HG03442 (cell line): ENCODE measurements around the gene GOT1.
A peak's percentile ranks its signal among the peaks of the same experiment; 100 is the strongest.

Experiments
- ATAC-seq: cut with Tn5 transposase; IDR thresholded peaks from one replicate; pipeline ENCODE4 v1.9.1; 2021; ENCODE audit warnings: mild to moderate bottlenecking, moderate library complexity; ENCODE audit not compliant: unreplicated experiment

Gene GOT1

DNA sequence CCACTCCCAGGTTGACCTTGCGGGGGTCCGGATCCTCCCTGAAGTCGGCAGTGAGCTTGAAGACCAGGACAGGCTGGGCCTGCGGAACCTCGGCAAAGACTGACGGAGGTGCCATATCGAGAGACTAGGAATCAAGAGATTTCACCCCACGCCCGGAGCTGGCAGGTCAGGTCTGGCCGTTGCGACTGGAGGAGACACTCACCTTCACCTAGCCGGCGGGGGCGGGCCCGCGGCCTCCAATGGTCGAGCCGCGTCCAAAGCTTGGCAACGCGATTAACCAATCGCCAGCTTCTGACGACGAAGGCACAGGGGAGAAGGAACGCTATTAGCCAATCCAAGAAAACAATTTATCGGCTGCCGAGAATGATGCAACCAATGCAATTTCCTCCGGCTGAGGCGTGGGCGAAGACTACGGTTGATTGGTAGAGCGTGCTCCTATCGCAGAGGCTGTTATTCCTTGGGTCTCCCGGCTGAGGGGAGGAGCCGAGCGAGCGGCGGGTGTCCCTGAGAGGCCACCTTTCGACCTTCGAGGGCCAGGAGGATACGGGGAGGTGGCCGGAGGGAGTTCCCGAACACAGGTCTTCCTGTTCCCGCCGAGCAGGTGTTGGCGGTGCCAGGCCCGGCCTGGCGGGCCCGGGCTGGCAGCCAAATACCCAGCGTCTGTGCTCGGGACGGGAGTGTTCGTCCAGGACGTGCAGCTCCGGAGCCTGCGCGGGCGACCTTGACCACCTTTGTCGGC is at the start of gene GOT1:
TSS of gene GOT1 (minus strand) at position 174 of the 739 bp plus-strand sequence. CDS start at position 115, 59 bp downstream.
- peak; percentile 95 for ATAC-seq

DNA sequence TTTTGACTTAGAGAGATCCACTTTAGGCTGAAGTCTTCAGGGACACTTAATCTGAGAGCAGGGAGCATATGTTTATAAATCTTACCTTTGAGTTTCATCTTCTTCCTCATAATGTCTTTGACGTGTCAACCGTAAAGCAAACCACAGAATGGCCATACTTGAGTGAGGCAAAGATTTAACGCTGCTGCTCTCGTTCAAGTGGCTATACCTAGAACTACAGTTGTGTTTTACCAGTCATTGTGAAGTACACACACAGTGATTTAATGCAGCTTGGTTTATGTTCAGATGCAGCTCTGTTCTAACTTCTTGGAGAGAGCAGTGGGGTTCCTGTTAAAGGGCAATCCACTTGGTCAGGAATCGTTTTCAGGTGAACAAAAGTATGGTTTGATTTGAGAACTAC is 39.9 kb upstream of the GOT1 start:
- ATAC-seq, result no peak

DNA sequence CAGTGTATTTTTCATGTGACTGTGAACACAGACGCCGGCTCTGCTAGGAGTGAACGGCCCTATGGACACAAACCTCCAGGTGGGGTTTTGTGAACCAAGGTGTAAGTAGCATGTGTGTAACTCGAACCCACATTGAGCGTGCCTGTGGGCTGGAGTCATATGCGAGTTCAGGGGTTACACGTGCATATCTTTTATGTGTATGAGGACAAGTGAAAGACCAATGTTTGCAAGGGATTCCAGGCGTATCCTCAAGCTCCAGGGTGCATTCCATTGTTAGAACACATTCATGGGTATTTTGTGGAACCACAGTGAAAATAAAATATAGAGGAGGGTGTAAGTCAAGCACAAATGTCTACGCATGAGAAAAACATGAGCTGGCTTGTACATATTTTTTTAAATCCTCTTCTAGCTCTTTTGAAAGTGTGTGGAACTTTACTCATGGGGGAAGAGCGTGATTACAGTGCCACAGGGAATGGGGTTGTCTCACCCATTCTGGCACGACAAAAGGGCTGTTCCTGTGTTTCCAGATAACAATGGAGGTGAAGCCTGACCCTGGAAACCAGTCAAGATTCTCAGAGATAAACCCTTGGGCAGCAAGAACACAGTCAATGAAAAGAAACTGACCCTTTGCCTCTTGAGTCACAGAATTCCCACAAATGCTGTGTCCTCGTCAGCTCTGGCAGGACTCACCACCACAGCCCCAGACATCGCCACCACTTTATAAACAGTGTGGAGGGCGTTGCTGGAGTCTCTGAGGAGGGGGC is 37.0 kb upstream of the GOT1 start:
- ATAC-seq, result no peak

DNA sequence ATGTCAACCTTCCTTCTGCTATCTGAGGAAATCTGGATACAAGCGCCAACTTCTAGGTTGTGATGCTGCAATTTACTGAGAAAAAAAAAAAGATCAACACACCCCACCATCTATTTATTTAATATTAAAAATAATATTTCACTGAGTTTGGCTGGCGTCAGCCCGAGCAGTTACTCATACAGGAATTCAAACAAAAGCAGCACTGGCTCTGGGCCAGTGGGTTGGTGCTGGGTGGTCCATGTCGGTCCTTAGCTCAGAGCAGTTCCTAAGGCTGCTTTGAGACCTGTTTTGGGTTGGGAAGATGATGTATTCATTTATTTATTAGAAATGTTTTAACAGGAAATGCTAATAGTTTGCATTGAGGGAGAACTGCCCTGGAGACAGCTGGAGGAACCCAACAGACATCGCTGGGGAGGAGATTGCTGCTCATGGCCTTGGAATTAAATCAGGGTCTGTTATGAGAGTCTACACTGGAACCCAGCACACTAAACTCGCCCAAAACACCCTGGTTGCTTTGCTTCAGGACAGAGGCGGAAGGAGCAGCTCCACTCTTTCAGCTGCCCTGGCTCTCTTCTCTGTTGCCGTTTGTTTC is 36.3 kb upstream of the GOT1 start:
- ATAC-seq, result no peak

DNA sequence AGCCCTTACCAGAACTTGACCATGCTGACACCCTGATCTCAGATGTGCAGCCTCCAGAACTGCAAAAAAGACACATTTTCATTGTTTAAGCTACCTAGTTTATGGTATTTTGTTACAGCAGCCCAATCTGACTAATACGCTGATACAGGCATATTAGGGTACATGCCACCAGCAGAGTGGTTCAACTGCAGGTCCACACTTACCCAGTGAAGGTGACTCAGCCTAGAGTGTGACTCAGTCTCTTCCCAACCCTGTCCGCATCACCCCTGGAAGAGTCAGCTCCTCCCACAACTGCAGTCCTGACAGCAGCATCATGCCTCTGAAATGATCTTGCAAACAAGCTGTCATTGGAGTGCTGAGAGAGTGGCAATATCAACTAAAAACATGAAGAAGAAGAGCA is 30.8 kb upstream of the GOT1 start:
- ATAC-seq, result no peak

DNA sequence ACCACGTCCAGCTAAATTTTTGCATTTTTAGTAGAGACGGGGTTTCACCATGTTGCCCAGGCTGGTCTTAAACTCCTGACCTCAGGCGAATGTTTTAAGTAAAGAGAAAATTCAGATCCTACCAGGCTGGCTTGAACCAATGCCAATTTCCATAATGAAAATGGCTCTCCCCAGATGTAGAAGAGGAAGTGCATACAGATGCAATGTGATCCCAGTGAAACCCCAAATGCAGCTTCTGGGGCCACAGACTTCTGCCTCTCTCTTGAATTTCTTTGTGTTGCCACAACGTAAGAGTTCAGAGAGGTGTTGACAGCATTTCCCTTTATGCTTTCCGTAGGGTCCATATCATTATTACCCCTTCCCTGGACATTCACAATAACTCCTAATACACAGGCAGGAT is 29.6 kb upstream of the GOT1 start:
- no peak for ATAC-seq

DNA sequence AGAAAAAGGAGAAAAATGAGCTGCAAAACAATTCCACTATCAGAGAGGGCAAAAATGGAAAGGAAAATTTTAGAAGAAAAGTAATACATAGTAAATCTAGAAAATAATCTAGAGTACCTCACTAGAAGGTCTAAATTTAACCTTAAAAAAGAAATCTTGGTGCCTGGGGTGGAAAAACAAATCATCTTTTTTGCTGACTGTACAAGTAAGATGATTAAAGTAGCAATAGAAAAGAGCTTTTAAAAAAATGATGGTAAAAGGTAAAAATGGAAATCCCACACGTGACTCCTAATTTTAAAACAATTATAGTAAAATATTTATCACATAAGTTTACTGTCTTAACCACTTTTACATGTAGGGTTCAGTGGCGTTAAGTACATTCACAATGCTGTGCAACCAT is 28.8 kb upstream of the GOT1 start:
- no peak for ATAC-seq

DNA sequence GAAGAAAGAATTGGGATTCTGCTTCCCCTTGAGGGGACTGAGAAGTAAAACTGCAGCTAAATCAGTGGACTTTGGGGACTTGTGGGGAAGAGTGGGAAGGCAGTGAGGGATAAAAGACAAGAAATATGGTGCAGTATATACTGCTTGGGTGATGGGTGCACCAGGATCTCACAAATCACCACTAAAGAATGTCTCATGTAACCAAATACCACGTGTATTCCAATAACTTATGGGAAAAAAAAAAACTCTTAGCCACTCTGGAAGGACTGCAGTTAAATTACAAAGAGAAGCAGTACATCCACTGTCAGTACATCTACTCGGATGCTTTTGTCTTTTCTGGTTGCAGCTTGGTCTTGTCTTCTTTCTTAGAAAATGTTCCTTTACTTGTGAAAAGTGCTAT is 27.4 kb upstream of the GOT1 start:
- no peak for ATAC-seq

DNA sequence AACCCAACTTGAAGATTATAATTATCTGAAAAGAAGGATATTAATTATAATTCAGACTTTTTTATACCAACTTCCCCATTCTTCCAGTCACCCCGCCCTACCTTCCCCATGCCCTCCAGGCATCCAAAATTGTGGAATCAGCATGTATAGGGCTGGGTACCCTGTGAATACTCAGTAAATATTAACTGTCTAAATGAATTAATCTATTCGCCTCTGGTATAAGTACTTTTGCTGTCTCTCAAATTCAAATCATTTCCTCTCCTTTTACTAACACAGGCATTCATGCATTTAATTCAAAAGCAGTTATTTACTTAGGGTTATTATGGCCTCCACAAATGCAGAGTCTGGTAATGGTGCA is 26.5 kb upstream of the GOT1 start:
- no peak for ATAC-seq

DNA sequence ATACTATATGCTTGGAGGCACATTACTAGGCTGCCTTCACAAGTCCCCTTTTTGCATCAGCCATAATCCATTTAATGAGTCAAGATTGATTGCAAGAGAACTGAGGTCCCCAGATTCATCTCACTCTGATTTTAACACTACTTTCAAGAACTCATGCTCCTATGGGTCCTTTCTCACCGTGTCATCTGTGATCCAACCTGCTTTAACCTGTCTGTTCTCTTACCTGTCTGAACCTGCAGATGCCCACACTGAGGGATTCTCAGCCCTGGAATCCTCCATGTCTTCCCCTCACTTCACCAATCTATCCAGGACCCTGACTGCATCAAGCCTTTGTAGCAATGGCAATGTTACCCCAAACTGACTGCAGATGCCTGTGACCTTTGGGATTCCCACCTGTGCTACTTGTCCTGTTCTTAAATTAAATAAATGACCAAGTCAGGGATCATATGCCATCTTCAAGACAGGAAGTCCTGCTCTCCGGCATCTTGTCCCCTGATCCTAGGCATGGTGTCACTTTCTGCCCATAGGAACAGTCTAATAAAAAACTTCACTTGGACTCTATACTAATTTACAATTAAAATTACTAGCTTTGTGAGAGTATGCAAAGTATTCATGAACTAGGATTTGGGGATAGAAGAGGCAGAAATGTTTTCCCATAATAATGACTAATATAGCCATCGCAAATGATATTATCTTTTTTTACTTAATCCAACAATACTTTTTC is 25.9 kb upstream of the GOT1 start:
- ATAC-seq, result no peak

DNA sequence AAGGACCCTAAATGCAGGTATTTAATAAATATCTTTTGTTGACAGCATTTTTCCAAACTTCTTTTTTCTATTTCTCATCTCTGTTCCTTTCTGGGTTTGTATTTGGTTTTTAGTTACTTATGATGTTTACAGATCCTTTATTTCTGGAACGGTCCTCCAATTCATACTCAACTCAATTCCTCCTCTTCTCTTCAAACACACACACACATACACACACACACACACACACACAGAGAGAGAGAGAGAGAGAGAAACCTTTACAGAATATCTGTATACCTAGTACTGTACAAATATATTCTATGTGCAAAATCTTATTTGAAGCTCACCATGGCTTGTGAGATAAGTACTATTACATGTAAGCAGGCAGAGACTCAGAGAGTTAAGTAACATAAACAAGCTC is 21.6 kb upstream of the GOT1 start:
- ATAC-seq, result no peak

DNA sequence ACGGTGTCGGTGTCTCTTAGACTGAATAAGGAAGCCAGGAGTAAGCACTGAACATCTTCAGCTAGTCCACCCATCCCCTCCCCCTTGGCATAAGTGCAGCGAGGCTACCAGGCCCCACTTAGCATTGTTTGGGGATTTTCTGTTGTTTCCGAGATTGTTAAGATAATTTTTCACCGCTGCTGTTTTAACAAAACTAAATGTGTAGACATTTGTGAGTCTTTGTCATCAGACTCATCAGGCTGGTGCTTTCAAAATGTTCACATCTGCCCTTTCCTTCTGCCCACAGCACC is 21.0 kb upstream of the GOT1 start:
- ATAC-seq, result no peak

DNA sequence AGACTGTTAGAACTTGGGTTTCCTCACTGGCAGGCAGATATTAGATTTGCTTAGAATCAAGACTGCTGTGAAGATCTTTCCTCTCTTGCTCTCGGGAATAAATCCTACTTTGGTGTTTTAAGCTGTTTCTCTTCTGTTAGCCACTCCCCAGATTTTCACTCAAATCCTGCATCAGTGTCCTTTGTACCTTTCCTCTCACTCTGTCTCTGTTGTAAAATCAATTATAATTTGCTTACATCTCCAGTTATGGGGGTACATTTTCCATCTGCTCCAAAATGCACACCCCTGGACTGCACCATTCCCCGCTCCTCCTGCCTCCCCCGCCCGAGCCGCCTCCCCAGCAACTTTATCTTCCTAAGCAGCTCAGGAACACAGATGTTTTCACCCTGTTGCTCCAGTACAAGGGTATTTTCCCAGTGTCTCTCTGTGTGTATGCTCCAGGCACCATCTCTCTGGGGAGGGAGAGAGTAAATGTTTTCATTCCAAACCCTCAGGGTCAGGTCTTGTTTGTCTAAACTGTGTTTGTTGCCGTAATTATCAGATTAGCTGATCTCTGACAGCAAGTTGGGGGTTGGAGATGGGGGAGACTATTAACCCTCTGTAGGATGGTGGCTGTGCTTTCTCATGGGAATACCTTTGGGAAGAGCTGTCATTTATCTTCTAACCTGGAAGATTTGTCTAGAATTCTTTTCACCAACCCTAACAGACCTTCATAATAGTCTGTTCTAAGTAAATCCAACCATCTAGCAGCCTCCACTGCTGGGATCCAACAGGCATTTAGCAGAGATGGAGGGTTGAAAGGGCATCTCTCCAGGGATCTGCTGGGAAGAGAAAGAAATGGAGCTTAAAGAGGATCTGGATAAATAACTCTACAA is 20.4 kb upstream of the GOT1 start:
- no peak for ATAC-seq

DNA sequence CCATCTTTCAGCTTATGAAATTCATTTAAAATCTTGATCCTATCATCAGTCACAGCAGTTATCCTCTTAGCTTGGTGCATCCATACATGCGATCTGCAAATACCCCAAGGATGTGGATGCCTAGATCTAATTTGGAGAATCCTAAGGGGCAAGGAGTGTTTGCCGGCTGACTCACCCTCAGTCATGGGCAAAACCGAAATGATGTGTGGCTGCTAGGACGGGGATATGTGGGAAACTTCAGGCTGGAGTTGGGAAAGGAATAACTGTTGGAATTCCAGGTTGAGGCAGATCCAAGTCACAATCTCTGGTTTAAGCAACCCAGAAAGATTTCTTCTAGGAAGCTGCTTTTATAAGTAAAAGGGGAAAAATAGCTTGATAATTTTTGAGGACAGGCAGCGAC is 19.7 kb upstream of the GOT1 start:
- no peak for ATAC-seq

DNA sequence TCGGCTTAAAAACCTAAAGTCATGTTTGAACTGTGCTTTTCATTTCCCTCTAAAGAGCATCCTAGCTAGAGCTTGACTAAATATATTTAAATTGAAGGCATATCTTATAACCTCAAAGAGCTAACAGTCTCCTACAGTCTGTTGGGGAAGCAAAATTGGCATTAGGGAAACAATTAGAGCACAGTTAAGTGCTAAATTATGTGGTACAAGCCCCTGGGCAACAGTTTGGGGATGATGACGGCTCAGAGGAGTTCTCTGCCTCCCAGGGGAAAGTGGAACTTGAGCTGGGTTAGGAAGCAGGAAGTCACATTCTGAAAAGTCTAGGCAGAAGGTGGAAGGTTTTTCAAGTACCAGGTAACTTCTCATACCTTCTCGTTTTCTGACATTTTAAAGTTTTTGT is 18.6 kb upstream of the GOT1 start:
- no peak for ATAC-seq

DNA sequence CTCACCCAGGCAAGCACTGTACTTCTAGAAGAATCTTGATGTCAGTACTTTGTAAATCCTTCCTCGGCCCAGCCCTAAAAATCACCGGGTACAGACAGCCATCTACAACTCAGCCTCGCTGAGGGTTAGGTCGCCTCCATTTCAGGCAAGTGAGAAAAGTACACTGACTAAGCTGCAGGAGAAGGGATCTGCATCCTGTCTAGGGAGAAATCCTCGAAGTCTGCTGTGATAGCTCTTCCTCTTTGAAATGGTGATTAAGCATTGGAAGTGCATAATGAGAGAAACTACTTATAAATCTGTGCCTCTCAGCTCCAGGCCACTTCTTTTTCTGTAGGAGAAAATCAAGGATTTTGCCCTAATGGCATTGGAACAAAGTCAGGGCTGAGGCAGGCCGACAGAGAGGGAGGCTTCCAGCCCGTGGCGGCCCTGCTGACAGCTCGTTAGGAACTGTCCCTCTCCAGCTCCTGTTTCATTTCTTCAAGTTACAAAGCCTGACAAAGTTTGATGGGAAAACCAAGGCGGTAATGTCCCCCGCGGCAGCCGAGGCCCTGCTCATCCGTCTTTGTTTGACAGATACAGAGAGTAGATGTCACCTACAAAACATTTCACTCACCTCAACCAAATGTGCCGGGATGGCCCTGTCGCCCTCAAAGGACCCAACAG is 14.1 kb upstream of the GOT1 start:
- no peak for ATAC-seq

DNA sequence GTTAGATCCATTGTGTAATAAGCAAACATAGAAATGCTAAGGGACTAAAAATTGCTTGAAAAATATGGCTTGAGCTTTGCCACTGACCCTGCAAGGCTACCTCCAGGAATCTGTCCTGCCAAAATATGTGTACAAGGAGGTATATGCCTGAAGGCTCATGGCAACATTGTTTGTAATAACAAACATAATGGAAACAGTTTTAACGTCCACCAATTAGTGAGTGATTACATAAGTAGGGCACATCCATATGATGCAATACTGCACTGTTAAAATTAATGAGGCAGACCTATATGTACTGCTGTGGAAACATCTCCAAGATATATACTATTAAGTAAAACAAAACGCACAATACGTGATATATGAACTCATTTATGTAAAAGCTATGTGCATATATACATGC is 13.1 kb upstream of the GOT1 start:
- no peak for ATAC-seq

DNA sequence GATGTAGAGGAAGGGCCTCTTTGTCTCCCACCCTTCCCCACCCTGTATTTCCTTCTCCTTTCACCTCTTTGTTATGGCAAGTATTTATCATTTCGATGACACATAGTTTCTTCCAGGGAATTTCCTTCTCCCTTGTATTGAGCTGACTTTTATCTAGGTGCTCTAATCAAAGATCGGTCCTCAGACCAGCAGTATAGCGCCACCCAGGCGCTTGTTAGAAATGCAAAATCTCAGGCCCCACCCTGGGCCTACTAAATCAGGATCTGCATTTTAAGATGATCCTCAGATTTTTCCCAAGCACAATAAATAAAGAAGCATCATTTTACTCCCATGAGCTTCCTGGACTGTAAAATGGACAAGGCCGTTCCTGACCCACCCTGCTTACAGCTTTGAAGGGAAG is 12.0 kb upstream of the GOT1 start:
- no peak for ATAC-seq

DNA sequence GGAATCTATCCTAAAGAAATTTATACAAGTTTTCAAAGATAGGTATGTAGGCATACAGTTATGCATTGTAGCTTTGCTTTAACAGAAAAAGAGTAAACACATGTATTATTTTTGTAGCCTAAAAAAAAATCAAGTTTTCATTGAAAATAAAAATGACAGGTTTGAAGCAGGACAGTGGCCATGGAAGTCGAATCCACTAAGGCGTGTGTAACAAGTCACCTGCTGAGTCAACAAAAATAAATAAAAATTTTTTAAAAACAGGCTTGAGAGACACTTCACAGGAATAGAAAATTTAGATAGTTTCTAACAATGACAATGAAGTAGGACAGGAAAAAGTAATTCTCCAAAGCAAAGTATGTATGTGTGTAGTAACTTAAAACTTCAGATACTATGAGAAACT is 8.5 kb upstream of the GOT1 start:
- no peak for ATAC-seq

DNA sequence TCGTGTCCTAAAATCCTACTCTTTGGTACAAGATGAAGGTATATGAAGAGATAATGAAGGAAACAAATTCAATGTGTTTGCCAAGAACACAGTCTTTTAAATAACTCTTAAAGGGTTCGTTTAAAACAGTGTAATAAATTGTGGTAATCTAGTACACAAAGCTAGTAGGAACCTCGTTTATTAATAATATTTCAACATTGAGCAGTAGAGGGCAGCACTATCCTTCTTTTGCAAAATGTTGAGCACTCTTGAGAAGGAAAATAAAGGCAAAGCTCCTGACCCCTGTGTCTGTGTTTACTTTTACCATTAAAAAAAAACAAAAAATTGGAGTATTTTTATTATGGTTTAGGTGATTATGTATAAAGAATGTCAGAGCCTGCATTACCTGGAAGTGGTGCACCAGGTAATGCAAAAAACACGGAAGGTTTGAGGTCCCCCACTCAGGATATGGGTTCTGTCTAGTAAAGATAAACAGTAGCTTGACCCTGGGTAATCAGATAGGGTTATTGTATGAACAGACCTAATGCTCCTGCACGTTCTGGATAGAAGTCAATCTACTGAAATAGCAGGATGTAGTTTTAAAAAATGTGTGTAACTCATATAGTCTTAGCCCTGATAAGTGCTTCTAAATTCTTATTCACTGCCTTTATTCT is 5.7 kb upstream of the GOT1 start:
- ATAC-seq, result no peak
